KOPT-K1 (cell line): ENCODE measurements around the gene MCEMP1.

Source experiments
- H3K27ac ChIP-seq: fragments of 200-600 bp; sonication (generic); 2 replicates; pipeline ENCODE4 v1.5.1; 2016; ENCODE audit warnings: antibody characterized with exemption, mild to moderate bottlenecking, low read depth, low read length; ENCODE audit not compliant: poor library complexity, severe bottlenecking
- H3K36me3 ChIP-seq: fragments of 200-600 bp; sonication (generic); 2 replicates; pipeline ENCODE4 v1.5.1; 2017; ENCODE audit warnings: antibody characterized with exemption, mild to moderate bottlenecking, low read length, moderate library complexity; ENCODE audit not compliant: insufficient read depth
- H3K9me3 ChIP-seq: fragments of 200-600 bp; sonication (generic); 2 replicates; pipeline ENCODE4 v1.5.1; 2017; ENCODE audit warnings: antibody characterized with exemption, low read length, mild to moderate bottlenecking; ENCODE audit not compliant: insufficient read depth, poor library complexity, severe bottlenecking

The MCEMP1 gene

DNA sequence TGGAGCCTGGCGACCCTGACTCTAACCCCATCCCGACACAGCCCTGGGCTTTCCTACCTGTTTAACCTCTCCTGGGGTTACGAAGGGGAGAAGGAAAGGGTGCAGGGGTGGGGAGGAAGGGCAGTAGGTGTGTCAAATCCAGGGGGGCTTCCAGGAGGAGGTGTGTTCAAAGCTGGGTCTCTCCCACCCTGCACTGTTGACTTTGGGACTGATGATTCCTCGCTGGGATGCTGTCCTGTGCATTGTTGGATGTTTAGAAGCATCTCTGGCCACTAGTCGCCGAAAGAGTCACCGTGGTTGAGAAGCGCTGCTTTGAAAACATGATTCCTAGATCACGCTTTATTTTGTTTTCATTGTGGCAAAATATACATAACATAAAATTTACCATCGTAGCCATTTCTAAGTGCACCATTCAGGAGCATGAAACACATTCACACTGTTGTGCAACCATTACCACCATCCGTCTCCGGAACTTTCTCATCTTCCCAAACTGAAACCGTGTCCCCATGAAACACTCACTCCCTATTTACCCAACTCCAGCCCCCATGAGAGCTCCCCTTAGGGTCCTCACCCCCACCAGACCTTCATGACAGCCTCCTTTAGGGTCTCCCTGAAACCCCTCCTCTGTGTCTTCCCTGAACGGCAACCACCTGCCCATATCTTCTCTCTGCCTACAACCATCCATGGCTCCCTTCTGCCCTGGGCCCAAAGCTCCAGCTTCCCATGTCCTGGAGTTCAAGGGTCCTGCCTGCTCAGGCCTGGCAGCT is 29.5 kb downstream of the MCEMP1 start:
- Histone ChIP-seq H3K9me3 (no peaks in the 10 kb centered on the region), H3K27ac (peak overlapping the region; percentile 31), H3K36me3 (no peaks in the 10 kb centered on the region)

DNA sequence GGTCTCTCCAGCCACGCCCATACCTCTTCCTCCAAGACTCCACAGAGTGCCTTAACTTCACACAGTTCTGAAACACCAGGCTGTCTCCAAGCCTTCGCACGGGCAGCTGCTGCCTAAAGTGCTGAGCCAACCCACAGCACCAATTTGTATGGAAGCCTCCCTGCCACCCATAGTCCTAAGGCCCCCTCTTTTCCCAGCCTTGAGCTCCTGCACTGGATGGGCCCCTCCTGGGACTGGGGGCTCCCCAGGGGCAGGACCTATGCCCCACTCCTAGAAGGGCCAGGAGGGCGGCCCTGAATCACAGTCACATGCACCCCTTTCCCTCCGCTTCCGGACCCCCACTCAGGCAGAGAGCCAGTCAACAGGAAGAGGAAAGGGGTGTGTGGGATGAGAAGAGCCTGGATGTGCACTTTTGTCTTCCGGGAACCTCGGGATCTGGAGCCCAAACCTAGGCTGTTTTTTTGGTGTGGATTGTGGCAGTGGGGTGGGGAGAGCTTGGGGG is 30.1 kb downstream of the MCEMP1 start:
- no peaks in the 10 kb centered on the region for H3K36me3 ChIP-seq
- no peak overlapping the region for H3K27ac ChIP-seq
- H3K9me3 ChIP-seq: no peaks in the 10 kb centered on the region

DNA sequence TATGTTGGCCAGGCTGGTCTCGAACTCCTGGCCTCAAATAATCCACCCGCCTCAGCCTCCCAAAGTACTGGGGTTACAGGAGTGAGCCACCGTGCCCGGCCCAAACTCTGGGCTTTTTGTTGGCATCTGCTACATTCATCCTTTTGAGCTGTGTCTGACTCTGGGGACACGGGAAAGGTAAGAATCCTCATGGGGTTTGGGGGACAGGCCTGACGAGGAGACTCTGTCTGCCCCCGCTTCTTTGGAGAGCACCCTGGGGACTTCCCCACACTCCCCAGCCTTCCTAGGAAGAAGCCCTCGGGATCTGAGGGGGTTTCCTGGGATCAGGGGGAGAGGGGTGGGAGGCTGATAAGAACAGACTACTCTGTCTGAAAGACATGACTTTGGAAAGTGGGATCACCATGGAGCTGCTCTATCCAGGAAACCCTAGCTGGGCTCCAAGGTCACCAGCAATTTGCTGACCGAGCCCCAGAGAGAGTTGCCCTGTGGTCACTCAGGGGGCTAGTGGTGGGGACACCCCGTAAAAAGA is 33.1 kb downstream of the MCEMP1 start:
- H3K9me3 ChIP-seq: no peaks in the 10 kb centered on the region
- no peaks in the 10 kb centered on the region for H3K36me3 ChIP-seq
- H3K27ac ChIP-seq: no peak overlapping the region

DNA sequence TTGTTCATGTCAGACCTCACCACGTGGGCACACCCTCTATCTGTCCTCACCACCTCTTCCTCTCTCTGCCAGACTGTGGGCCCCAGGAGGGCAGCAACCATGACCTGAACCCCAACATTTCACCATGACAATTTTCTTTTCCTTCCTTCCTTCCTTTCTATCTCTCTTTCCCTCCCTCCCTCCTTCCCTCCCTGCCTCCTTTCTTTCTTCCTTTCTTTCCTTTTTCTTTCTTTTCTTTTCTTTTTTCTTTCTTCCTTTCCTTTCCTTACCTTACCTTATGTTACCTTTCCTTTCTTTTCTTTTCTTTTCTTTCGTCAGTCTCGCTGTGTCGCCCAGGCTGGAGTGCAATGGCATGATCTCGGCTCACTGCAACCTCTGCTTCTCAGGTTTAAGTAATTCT is 33.7 kb downstream of the MCEMP1 start:
- H3K36me3 ChIP-seq: no peaks in the 10 kb centered on the region
- no peaks in the 10 kb centered on the region for H3K9me3 ChIP-seq
- no peak overlapping the region for H3K27ac ChIP-seq

DNA sequence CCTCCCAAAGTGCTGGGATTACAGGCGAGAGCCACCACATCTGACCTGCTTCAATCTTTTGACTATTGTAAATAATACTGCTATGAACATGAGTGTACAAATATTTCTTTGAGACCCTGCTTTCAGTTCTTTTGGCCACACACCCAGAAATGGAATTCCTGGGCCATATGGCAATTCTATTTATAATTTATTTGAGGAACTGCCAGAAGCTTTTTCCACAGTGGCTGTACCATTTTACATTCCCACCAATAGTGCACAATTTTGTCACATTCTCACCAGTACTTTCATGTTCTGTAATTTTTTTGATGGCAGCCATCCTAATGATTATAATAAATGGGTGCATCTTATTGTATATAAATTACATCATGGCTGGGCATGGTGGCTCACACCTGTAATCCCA is 38.8 kb downstream of the MCEMP1 start:
- Histone ChIP-seq H3K9me3 (peaks cover 9% of the 10 kb centered on the region), H3K27ac (no peak overlapping the region), H3K36me3 (no peaks in the 10 kb centered on the region)

DNA sequence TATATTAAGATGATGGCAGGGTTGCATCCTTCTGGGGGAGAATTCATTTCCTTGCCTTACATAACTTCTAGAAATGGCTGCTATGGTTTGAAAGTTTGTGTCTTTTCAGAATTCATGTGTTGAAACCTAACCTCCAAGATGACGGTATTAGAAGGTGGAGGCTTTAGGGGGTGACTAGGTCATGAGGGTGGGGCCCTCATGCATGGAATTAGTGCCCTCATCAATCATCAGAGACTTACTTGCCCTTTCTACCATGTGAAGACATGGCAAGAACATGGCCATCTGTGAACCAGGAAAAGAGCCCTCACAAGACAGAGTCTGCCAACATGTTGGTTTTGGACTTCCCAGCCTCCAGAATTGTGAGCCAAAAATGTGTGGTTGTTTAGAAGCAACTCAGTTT is 39.9 kb downstream of the MCEMP1 start:
- no peaks in the 10 kb centered on the region for H3K36me3 ChIP-seq
- H3K27ac ChIP-seq: no peak overlapping the region
- H3K9me3 ChIP-seq: peaks cover 9% of the 10 kb centered on the region

DNA sequence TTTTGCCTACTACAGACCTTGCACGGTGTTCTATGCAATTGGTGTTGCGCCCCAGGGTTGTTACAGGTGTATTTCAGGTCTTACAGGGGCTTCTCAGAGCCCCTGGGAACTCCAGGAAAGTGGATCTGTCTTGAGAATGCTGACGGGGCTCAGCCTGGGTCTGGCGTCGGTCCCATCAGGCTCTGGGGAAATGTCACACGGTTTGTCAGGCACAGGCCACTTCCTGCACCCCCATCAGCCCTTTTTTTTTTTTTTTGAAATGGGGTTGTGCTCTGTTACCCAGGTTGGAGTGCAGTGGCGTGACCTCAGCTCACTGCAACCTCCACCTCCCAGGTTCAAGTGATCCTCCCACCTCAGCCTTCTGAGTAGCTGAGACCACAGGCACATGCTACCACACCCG is 41.8 kb downstream of the MCEMP1 start:
- no peaks in the 10 kb centered on the region for H3K36me3 ChIP-seq
- H3K9me3 ChIP-seq: peaks cover 9% of the 10 kb centered on the region
- no peak overlapping the region for H3K27ac ChIP-seq

DNA sequence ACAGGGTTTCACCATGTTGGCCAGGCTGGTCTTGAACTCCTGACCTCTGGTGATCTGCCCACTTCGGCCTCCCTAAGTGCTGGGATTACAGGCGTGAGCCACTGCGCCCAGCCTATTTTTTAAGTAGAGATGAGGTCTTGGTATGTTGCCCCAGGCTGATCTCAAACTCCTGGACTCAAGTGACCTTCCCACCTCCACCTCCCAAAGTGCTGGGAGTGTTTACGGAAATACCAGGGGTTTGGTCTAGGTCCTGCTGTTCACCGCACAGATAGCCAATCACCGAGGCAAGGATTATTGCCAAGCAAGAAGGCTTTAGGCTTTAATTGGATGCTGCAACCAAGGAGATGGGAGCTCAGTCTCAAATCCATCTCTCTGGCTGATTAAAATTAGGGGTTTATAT is 43.5 kb downstream of the MCEMP1 start:
- H3K9me3 ChIP-seq: peaks cover 9% of the 10 kb centered on the region
- no peak overlapping the region for H3K27ac ChIP-seq
- no peaks in the 10 kb centered on the region for H3K36me3 ChIP-seq

DNA sequence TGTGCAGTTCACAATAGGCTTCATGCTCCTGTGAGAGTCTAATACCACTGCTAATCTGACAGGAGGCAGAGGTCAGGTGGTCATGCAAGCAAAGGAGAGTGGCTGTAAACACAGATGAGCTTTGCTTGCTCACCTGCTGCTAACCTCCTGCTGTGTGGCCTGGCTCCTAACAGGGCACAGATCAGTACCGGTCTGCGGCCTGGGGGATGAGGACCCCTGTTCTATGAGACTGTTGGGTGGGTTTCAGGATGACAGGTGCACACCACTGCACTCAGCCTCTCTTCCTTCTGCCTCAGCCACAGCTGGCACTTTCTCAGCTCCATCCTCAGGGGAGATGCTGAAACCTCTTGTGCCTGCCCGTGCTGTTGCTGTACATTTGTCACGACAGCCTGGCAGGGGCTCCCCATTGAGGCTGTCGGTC is 45.4 kb downstream of the MCEMP1 start:
- no peak overlapping the region for H3K27ac ChIP-seq
- no peaks in the 10 kb centered on the region for H3K9me3 ChIP-seq
- H3K36me3 ChIP-seq: no peaks in the 10 kb centered on the region

DNA sequence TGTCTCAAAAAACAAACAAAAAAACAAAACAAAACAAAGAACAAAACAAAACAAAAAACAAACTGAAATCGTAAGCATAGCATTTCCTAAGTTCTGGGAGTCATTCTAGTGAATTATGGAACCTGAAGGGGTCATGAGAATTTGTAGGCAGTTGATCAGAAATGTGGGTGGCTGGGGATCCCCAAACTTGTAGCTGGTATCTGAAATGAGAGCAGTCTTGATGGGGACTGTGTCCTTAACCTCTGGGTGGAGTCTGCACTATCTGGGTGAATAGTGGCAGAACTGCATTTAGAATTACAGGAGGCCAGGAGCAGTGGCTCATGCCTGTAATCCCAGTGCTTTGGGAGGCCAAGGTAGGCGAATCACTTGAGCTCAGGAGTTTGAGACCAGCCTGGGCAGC is 48.9 kb downstream of the MCEMP1 start:
- no peaks in the 10 kb centered on the region for H3K36me3 ChIP-seq
- no peaks in the 10 kb centered on the region for H3K9me3 ChIP-seq
- H3K27ac ChIP-seq: no peak overlapping the region

DNA sequence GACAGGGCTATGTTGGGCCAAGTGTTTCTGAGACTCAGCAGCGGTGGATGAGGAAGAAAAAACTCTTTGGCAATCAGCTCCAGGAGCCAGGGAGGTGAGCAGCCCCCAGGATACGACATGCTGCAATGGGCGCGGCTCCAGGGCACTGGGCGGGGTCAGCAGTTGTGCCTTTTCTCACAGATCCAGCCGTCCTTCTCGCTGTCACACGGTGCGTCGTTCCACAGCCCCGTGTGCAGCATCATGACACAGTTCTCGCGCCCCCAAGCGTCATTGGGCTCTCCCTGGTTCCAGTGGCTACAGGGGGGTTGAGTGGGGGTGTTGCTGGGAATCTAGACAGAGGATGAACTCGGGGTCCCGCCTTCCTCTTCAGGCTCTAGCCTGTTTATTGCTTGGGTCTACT is 52.3 kb downstream of the MCEMP1 start:
- Histone ChIP-seq H3K9me3 (no peaks in the 10 kb centered on the region), H3K27ac (no peak overlapping the region), H3K36me3 (no peaks in the 10 kb centered on the region)
